ENCODE data around the gene SUSD2. TPM values are rescaled to one million over a fixed set of nuclear protein-coding genes. Genes with fewer than 3 reads are reported as not detected.
A peak's percentile ranks its signal among the peaks of the same experiment; 100 is the strongest.

The SUSD2 gene
- total and polyA plus RNA-seq, 2 experiments from 2014 or later = 9.7 to 10.8 TPM

- no peak for TF ChIP-seq EZH2 (IDR thresholded peaks at IDR 0.05; ENCODE audit: borderline replicate concordance)
- TF ChIP-seq CTCF (IDR thresholded peaks at IDR 0.05; ENCODE audit: poor library complexity) = peak; percentile 47
- H3K4me1 ChIP-seq (ENCODE audit: insufficient read depth) = peaks cover 16% of the 10 kb centered on the region
- peak overlapping the region; percentile 92 for H3K4me2 ChIP-seq
- H2AFZ ChIP-seq = no peak overlapping the region
- H3K27ac ChIP-seq = peak overlapping the region; percentile 11
- H4K20me1 ChIP-seq (ENCODE audit: insufficient read depth, poor library complexity, severe bottlenecking) = no peaks in the 10 kb centered on the region
- DNase-seq (ENCODE audit: low spot score) = peak; percentile 79
- peak overlapping the region; percentile 37 for H3K4me3 ChIP-seq
- no peaks in the 10 kb centered on the region for H3K9me2 ChIP-seq (replicated peaks; ENCODE audit: insufficient read depth)
- no peaks in the 10 kb centered on the region for H3K27me3 ChIP-seq
- H3K36me3 ChIP-seq (replicated peaks; ENCODE audit: insufficient read depth, low read depth) = no peaks in the 10 kb centered on the region
- H3K9me3 ChIP-seq (ENCODE audit: low read depth) = no peaks in the 10 kb centered on the region
- peaks cover 5% of the 10 kb centered on the region for H3K79me2 ChIP-seq
- 7% methylated on average over 30 of the region's 41 CpGs for WGBS (ENCODE audit: low lambda C conversion rate, missing lambda C conversion rate)
Observed at GRCh38 chr22:24155627-24156140, 25.6 kb upstream of the SUSD2 start.

- Histone ChIP-seq H4K20me1 (ENCODE audit: insufficient read depth, poor library complexity, severe bottlenecking) (no peaks in the 10 kb centered on the region), H3K9me2 (replicated peaks; ENCODE audit: insufficient read depth) (no peaks in the 10 kb centered on the region), H3K79me2 (peaks cover 5% of the 10 kb centered on the region), H3K9me3 (ENCODE audit: low read depth) (no peaks in the 10 kb centered on the region), H3K4me3 (peak overlapping the region; percentile 37), H2AFZ (no peak overlapping the region), H3K27me3 (no peaks in the 10 kb centered on the region), H3K27ac (peak overlapping the region; percentile 11), H3K36me3 (replicated peaks; ENCODE audit: insufficient read depth, low read depth) (no peaks in the 10 kb centered on the region), H3K4me2 (peak overlapping the region; percentile 92), H3K4me1 (ENCODE audit: insufficient read depth) (peaks cover 16% of the 10 kb centered on the region)
- 1% methylated on average over 58 of the region's 77 CpGs for WGBS (ENCODE audit: low lambda C conversion rate, missing lambda C conversion rate)
- no peak for TF ChIP-seq EZH2 (IDR thresholded peaks at IDR 0.05; ENCODE audit: borderline replicate concordance)
- no peak for TF ChIP-seq EZH2phosphoT487 (IDR thresholded peaks at IDR 0.05; ENCODE audit: low read depth, severe bottlenecking, unreplicated experiment)
- no peak for TF ChIP-seq CTCF (IDR thresholded peaks at IDR 0.05; ENCODE audit: poor library complexity)
- DNase-seq (ENCODE audit: low spot score) = peak; percentile 72
Observed at GRCh38 chr22:24156141-24156912, 25.0 kb upstream of the SUSD2 start.

- Histone ChIP-seq H3K36me3 (replicated peaks; ENCODE audit: insufficient read depth, low read depth) (no peaks in the 10 kb centered on the region), H3K79me2 (peaks cover 5% of the 10 kb centered on the region), H3K27ac (peak overlapping the region; percentile 25), H3K4me2 (peak overlapping the region; percentile 92), H3K9me2 (replicated peaks; ENCODE audit: insufficient read depth) (no peaks in the 10 kb centered on the region), H4K20me1 (ENCODE audit: insufficient read depth, poor library complexity, severe bottlenecking) (no peaks in the 10 kb centered on the region), H3K27me3 (no peaks in the 10 kb centered on the region), H3K9me3 (ENCODE audit: low read depth) (no peaks in the 10 kb centered on the region), H3K4me3 (peak overlapping the region; percentile 37), H2AFZ (no peak overlapping the region), H3K4me1 (ENCODE audit: insufficient read depth) (peaks cover 16% of the 10 kb centered on the region)
- peak; percentile 94 for DNase-seq (ENCODE audit: low spot score)
- TF ChIP-seq CTCF (IDR thresholded peaks at IDR 0.05; ENCODE audit: poor library complexity) (peak; percentile 81), EZH2phosphoT487 (IDR thresholded peaks at IDR 0.05; ENCODE audit: low read depth, severe bottlenecking, unreplicated experiment) (no peak)
- 37% methylated on average over 22 of the region's 23 CpGs for WGBS (ENCODE audit: low lambda C conversion rate, missing lambda C conversion rate)
Observed at GRCh38 chr22:24156913-24157821, 24.1 kb upstream of the SUSD2 start.
